Jurkat, Clone E6-1 (cell line): ENCODE measurements around the gene OR2S2.

ENCODE experiments used
- DNase-seq: peaks from one replicate; pipeline ENCODE4 v3.0.0-alpha.2; 2011; ENCODE audit warnings: low read depth, low spot score
- H3K4me3 ChIP-seq: 2 replicates; pipeline ENCODE4 v1.5.1; 2011; ENCODE audit warnings: mild to moderate bottlenecking, low read length, control low read depth, moderate library complexity

The OR2S2 gene

GRCh38 chr9:35966433-35966832 lies 8.5 kb upstream of the OR2S2 start:
- no peak for DNase-seq
- H3K4me3 ChIP-seq, result no peak overlapping the region

DNA sequence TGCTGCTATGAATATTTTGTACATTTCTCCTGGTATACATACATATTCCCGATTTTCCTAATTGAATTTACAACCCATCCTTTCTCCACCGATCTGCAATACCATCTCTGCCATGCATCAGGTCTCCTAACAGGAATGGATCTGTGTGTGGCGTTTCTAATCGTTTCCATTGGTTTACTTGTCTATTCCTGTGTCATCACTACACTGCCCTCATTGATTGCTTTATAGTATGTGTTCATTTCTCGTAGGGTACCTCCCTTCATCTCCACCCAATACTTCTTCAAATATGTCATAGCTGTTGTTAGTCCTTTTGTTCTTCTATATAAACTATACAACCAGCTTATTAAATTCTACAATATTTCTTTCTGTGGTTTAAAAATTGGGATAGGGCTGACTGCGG lies 7.1 kb upstream of the OR2S2 start:
- no peak for DNase-seq
- H3K4me3 ChIP-seq, result no peak overlapping the region

GRCh38 chr9:35962126-35962906 lies 4.4 kb upstream of the OR2S2 start:
- no peak for DNase-seq
- H3K4me3 ChIP-seq, result no peak overlapping the region

DNA sequence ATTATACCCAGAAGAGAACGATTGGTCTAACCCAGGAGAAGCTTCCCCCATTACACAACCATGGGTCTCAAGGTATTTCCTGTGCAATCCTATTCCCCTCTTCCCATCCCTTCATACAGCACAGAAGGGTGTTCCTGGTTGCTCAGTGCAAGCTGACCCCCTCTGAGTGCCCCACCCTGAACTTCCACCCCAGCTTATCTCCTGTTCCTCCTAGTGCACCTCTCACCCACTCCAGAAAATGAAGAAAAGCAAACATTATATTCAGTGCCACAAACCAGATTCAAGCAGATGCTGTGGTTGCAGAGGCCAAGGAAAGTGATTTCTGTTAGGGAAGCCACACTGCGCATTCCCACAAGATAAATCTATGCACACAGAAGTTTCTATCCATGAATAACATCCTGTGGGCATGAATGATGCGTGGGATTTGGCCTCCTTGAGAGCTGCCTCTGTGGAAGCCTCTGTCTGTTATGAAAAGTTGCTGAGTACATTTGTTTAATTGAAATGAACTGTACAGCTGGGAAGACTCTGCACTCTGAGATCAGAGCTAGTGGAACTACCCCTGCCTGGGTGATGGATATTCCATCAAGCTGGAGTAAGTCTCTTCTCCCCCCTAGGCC lies 2.2 kb upstream of the OR2S2 start:
- H3K4me3 ChIP-seq, result no peak overlapping the region
- DNase-seq, result no peak

GRCh38 chr9:35956651-35957050 lies 1.3 kb downstream of the OR2S2 start:
- no peak for DNase-seq
- H3K4me3 ChIP-seq, result no peak overlapping the region

GRCh38 chr9:35954942-35955546 lies 2.9 kb downstream of the OR2S2 start:
- no peak overlapping the region for H3K4me3 ChIP-seq
- DNase-seq, result peak; percentile 75

GRCh38 chr9:35952526-35953191 lies 5.3 kb downstream of the OR2S2 start:
- H3K4me3 ChIP-seq, result no peak overlapping the region
- DNase-seq, result no peak

GRCh38 chr9:35951736-35952135 lies 6.2 kb downstream of the OR2S2 start:
- DNase-seq, result no peak

GRCh38 chr9:35948901-35949318 lies 9.0 kb downstream of the OR2S2 start:
- no peak for DNase-seq
- H3K4me3 ChIP-seq, result no peak overlapping the region

More at GRCh38 chr9:35951736-35952135, 6.2 kb downstream of the OR2S2 start:
- no peak overlapping the region for H3K4me3 ChIP-seq

DNA sequence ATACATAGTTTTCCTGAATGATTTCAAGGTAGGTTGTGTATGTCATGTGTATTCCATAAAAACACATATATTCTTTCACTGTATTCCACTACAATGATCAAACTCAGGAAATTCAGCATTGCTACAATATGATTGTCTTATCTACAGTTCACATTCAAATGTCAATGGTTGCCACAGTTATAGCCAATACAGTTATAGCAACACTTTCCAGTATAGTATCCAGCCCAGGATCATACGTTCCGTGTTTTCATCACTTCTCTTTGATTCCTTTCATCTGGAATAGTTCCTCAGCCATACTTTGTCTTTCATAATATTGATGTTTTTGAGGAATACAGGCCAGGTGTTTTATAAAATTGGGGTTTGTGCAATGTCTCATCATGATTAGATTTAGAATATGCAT lies 9.5 kb downstream of the OR2S2 start:
- DNase-seq, result no peak
- no peak overlapping the region for H3K4me3 ChIP-seq

- peak; percentile 48 for DNase-seq
- no peak overlapping the region for H3K4me3 ChIP-seq
Measured at GRCh38 chr9:35945341-35946018, 12.5 kb downstream of the OR2S2 start.

DNA sequence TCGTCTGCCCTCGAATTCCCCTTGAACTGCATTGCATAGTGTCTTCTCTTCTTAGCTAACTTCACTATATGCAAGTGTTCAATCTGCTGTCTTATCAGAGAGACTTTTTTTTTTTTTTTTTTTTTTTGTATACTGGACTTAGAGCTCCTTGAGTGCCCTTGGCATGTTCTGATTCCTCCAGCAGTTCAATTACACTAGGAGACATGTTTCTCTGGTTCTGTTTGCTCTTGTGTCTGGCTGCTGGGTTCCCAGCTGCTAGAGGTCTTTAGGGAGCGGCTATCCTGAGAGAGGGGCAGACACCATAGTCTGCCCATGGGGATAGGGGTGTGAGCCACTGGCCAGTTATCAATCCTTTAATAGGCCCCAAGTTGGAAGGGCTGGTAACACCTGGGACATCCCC lies 13.1 kb downstream of the OR2S2 start:
- no peak for DNase-seq
- no peak overlapping the region for H3K4me3 ChIP-seq

DNA sequence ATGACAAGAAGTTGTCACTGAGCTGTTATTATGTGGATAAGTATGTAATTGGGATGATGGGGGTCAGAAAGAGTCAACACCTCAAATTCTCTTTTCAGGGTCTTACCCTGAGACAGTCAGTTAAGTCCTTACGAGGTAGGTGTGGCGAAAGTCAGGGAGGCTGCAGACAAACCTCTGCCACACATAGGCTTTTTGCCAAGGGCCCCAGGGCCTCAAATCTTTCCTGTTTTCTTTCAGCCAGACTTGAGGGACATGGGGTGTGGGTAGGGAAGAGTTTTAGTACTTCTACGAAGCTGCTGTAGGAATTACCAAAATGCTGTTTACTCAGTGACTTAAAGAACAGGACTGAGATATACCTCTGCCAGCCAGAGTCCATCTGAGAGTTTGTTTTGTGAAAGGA lies 13.8 kb downstream of the OR2S2 start:
- H3K4me3 ChIP-seq, result no peak overlapping the region
- DNase-seq, result no peak

- H3K4me3 ChIP-seq, result no peak overlapping the region
- no peak for DNase-seq
Measured at GRCh38 chr9:35942286-35942685, 15.7 kb downstream of the OR2S2 start.

GRCh38 chr9:35940458-35941407 lies 17.2 kb downstream of the OR2S2 start:
- peak overlapping the region; percentile 1 for H3K4me3 ChIP-seq
- DNase-seq, result peak; percentile 96

DNA sequence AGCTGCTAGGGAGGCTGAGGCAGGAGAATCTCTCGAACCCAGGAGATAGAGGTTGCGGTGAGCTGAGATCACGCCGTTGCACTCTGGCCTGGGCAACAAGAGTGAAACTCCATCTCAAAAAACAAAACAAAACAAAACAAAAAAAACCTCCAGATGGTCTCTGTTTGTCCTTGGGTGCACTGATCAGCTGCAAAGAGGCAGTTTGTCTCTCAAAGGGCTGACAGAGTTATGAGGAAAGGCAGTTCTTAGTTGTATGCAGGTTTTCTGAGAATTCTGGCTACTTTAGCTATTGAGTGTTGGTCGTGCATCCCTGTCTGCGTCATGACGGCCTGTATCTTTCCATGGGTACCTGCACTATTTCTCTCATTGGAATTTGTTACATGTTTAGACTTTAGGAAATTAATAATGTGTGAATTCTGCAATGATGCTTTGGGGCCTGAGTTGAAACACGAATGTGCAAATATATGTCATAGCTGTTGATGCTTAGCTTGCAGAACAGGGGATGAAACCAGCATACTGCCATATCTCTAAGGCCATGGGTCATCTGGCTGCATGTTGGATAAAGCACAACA lies 18.2 kb downstream of the OR2S2 start:
- no peak for DNase-seq
- peak overlapping the region; percentile 1; the same call in 1 of the 2 replicates for H3K4me3 ChIP-seq

DNA sequence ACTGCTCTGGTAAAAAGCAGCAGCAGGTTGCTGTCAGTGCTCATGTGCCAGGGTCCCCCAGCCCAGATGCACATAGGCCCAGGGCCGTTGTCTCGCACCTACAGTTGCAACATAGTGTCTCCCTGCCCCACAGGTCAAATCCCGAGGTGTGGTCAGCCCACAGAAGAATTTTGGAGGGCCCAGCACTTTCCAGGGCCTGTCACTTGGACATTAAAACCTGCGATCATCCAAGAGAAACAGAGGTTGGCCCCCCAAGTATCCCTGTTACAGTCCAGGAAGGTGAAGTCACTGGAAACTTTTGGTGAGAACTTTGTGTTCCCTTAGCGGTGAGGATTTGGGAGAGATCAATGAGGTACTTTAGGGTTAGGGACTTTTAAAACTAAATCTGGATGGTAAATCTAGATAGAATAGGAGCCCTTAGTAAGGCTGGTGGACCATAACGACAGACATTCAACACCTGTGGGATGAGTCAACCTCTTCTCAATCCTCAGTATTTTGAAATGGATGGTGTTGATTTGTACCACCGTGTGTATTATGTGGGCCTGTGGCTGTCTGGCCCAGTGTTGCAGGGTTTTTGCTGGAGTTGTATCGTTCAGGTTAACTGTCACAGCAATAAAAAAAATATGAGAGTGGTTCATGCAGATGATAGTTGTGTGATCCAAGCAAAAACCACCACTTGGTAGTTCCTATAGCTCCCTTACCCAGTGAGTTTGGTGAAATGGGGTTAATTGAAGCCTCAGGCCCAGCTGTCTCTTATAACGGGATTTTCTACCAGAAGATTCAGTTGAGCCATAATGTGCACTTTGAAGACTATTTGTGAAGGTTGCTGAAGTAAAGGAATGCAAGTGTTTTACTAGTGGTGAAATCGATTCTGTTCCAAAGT lies 19.2 kb downstream of the OR2S2 start:
- DNase-seq, result peak; percentile 62
- no peak overlapping the region for H3K4me3 ChIP-seq
